Activated T-cell treated with anti-CD3 and anti-CD28 coated beads, Interleukin-2, amount 50 U/mL, for 72 hours (primary cell): ENCODE data around the gene CADM1. TPM values are rescaled to one million over a fixed set of nuclear protein-coding genes. Genes with fewer than 3 reads are reported as not detected.

Experiments
- ATAC-seq, 2 donors: fragments of 150-1000 bp; cut with Tn5 transposase; replicated peaks in 1 of 2; 2 replicates each; pipeline ENCODE4 v1.10.0; 2021; ENCODE audit warnings: moderate library complexity in 2 of 2, mild to moderate bottlenecking in 1 of 2
- DNase-seq, 2 donors: peaks; one replicate each; pipeline ENCODE4 v3.0.0; 2021 to 2022; ENCODE audit warnings: mixed read lengths in 1 of 2
- H3K27ac Mint-ChIP-seq: one replicate; pipeline ENCODE4 v1.8.0; 2022; ENCODE audit warnings: mild to moderate bottlenecking, moderate library complexity, mixed read lengths
- H3K27me3 Mint-ChIP-seq: one replicate; pipeline ENCODE4 v1.8.0; 2022; ENCODE audit warnings: low read depth, mixed read lengths
- H3K36me3 Mint-ChIP-seq, 2 donors: one replicate each; pipeline ENCODE4 v1.8.0; 2022; ENCODE audit warnings: mixed read lengths in 2 of 2, mild to moderate bottlenecking in 1 of 2; ENCODE audit not compliant: insufficient read depth in 2 of 2
- H3K4me1 Mint-ChIP-seq: one replicate; pipeline ENCODE4 v1.8.0; 2022; ENCODE audit warnings: low read depth, mixed read lengths
- H3K4me3 Mint-ChIP-seq, 2 donors: one replicate each; pipeline ENCODE4 v1.8.0; 2022; ENCODE audit warnings: mild to moderate bottlenecking in 2 of 2, mixed read lengths in 2 of 2, moderate library complexity in 2 of 2
- H3K9me3 Mint-ChIP-seq, 2 donors: one replicate each; pipeline ENCODE4 v1.8.0; 2022; ENCODE audit warnings: mixed read lengths in 2 of 2
- total RNA-seq, 2 donors: library from RNA; stranded (reverse); gene quantifications; one replicate each; pipeline ENCODE4 v1.2.3, GENCODE V29; 2022

The CADM1 gene
- total RNA-seq, 2 donors from 2014 or later = 1.7 to 2.1 TPM

DNA sequence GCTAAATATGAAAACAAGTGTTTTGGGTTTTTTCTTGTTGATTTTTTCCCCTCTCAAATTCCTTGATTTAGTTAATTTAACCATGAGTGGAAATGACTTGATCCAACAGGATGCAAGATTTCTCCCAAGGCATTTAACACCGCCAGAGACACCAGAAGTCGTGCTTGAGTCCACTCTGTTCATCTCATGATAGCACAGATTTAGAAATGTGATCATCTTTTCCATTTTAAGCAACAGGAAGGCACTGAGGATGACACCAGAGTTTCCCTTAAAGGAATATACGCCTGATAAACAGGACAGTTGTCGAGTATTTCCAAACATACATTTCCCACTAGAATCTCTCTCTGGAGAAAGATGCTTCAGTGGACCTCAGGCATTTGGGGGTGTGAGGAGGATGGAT, 318.7 kb downstream of the CADM1 start:
- DNase-seq (no peak), ATAC-seq (no peak)
- Mint-ChIP-seq H3K9me3 (no peaks in the 10 kb centered on the region), H3K27me3 (peaks cover 6% of the 10 kb centered on the region), H3K36me3 (no peaks in the 10 kb centered on the region), H3K4me3 (no peak overlapping the region), H3K27ac (no peak overlapping the region), H3K4me1 (no peaks in the 10 kb centered on the region)

DNA sequence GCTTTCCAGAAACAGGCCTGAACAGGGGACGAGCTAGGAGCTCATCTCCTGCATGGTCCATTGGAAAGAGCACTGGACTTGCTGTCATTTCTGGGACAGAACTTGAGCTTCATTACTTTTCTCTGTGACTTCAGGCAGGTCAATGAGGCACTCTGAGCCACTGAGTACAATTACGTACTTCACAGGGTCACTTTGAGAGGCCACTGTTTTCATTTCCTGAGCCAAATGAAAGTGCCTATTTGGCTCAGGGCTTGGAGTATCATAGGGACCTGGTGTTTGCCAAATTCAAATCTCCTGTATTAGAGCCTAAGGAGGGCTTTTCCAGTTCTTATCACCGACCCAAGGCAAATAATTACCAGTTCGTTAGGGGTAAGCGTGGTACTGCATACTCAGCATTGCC, 319.3 kb downstream of the CADM1 start:
- no peak overlapping the region for H3K4me3 Mint-ChIP-seq
- no peak for ATAC-seq
- DNase-seq = no peak
- no peaks in the 10 kb centered on the region for H3K4me1 Mint-ChIP-seq
- H3K27ac Mint-ChIP-seq = no peak overlapping the region
- H3K27me3 Mint-ChIP-seq = peaks cover 6% of the 10 kb centered on the region
- no peaks in the 10 kb centered on the region for H3K9me3 Mint-ChIP-seq
- H3K36me3 Mint-ChIP-seq = no peaks in the 10 kb centered on the region

DNA sequence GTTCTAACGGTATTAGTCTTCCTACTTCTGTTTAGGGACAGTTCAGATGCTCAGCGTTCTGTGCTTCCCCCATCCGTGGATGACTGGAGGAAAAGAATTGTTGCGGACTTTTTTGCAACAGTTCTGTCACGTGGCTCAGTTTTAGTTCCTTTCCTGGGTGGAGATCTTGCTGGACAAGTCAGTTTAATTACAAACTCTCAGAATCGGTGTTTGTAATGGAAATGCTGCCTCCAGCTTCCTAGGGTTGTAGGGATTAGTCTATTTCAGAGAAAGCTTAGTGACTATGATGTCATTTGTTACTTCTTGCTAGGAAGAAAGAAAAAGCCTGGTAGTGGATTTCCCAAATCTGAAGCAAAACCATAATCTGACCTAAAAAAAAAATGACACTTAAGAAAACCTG, 320.4 kb downstream of the CADM1 start:
- no peaks in the 10 kb centered on the region for H3K36me3 Mint-ChIP-seq
- H3K9me3 Mint-ChIP-seq = no peaks in the 10 kb centered on the region
- H3K4me1 Mint-ChIP-seq = no peaks in the 10 kb centered on the region
- DNase-seq = no peak
- H3K27me3 Mint-ChIP-seq = peaks cover 6% of the 10 kb centered on the region
- no peak for ATAC-seq
- no peak overlapping the region for H3K27ac Mint-ChIP-seq
- no peak overlapping the region for H3K4me3 Mint-ChIP-seq

DNA sequence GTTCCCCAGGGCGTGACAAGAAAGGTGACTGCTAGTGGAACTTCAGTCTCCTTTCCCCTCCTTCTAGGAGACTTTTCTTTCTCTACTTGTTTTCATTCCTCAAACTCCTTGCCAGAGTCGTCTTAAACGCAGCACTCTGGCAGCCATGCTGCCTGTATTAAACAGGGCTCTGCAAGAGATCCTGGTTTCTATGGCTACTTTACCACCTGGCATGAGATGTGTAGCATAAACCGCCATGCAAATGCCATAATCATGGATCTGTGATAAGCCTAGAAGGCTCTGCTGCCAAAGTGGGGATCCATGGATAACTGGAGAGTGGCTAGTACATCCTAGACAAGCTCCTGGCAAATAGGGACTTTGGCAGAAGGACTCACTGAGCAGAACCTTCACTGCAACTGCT, 321.1 kb downstream of the CADM1 start:
- H3K36me3 Mint-ChIP-seq = no peaks in the 10 kb centered on the region
- no peaks in the 10 kb centered on the region for H3K9me3 Mint-ChIP-seq
- H3K4me3 Mint-ChIP-seq = no peak overlapping the region
- H3K4me1 Mint-ChIP-seq = no peaks in the 10 kb centered on the region
- H3K27me3 Mint-ChIP-seq = peaks cover 6% of the 10 kb centered on the region
- DNase-seq = no peak
- no peak for ATAC-seq
- H3K27ac Mint-ChIP-seq = no peak overlapping the region

DNA sequence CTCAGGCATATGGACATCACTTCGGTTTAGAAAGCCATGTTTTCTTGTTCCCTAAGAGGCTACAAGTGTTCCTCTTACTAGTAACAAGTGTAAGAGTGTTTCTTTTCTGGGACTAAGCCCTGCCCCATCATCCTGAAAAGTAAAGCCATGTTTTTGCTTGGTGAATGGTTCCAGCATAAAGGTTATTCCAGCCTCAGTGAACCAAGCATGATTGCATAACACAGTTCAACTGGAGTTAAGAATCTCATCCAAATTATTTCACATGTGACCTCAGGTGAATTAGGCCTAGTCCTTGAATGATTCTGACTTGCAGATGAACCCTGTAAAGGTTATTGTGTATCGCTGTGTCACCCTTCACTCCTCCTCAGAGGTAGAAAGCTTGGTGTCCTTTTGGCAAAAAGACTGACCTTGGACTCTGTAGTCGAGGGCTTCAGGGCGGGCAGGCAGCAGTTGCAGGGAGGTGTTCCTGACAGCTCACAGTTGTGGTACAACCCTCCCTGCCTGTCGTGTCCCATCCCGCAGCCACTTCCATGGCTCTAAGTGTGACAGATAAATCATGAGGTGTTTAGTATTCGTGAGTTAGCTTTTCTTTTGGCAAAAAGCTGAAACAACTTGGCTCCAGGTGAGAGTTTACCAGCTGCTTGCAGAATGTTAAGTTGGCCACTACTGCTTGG, 321.8 kb downstream of the CADM1 start:
- Mint-ChIP-seq H3K9me3 (no peaks in the 10 kb centered on the region), H3K27me3 (peaks cover 6% of the 10 kb centered on the region), H3K27ac (no peak overlapping the region), H3K4me3 (no peak overlapping the region), H3K36me3 (no peaks in the 10 kb centered on the region), H3K4me1 (no peaks in the 10 kb centered on the region)
- ATAC-seq = no peak
- DNase-seq = no peak

DNA sequence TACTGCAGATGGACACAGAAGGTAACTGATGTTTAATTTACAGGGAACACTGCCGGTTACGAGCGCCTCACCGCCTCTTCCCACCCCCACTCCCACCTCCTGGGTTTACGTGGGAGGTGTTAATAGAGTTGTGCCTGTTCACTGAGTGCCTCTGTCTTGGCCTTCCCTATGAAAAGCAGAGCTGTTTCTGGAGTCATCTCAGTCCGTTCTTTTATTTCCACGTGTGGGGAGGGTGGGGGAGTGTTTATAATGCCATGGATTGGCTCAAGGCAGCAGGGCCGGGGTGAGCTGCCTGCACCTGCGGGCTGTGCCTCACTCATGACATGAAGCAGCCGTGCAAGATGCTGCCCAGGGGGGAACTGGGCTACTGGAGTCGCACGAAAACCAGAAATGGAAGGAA, 322.7 kb downstream of the CADM1 start:
- Mint-ChIP-seq H3K27ac (no peak overlapping the region), H3K4me3 (no peak overlapping the region), H3K4me1 (no peaks in the 10 kb centered on the region), H3K36me3 (no peaks in the 10 kb centered on the region), H3K9me3 (no peaks in the 10 kb centered on the region), H3K27me3 (peaks cover 6% of the 10 kb centered on the region)
- ATAC-seq (no peak), DNase-seq (no peak)

DNA sequence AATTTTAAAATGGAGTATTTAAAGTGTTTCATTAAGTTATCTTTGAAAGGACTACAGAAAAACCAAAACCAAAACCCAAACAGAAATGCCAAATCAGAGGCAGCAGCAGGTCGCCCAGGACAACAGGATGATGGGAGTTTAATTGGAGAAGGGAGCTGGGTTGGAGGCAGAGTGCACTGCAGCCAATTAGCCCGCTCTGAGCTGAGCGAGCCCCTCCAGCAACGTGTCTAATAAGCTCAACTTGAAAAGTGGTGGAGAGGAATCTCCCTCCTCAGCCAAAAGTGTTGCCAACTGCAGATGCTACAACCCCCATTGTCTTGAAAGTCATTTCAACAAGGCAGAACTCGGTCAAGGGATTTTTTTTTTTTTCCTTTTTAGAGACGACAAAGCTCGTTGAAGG, 323.9 kb downstream of the CADM1 start:
- Mint-ChIP-seq H3K4me3 (no peak overlapping the region), H3K4me1 (no peaks in the 10 kb centered on the region), H3K36me3 (no peaks in the 10 kb centered on the region), H3K27me3 (peaks cover 6% of the 10 kb centered on the region), H3K27ac (no peak overlapping the region), H3K9me3 (no peaks in the 10 kb centered on the region)
- no peak for DNase-seq
- no peak for ATAC-seq

DNA sequence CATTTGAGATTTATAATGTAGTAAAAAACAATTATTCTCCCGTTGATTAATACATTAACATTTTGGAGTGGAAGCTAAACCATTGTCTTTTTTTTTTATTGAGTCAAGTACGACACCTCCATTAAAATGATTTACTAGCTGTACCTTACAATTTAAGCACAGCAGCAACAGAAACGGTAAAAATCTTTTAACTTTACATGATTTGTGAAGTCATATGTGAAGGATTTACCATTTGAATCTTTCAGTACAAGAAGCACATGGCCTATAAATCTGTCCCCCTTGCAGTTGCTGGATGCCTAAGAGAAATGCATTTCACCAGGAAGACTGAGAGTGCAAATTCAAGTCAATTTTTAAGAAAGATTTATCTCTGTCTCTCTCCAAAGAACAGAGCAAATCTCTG, 324.6 kb downstream of the CADM1 start:
- Mint-ChIP-seq H3K4me3 (no peak overlapping the region), H3K27ac (no peak overlapping the region), H3K9me3 (no peaks in the 10 kb centered on the region), H3K27me3 (peaks cover 6% of the 10 kb centered on the region), H3K4me1 (no peaks in the 10 kb centered on the region), H3K36me3 (no peaks in the 10 kb centered on the region)
- DNase-seq = no peak
- ATAC-seq = no peak

DNA sequence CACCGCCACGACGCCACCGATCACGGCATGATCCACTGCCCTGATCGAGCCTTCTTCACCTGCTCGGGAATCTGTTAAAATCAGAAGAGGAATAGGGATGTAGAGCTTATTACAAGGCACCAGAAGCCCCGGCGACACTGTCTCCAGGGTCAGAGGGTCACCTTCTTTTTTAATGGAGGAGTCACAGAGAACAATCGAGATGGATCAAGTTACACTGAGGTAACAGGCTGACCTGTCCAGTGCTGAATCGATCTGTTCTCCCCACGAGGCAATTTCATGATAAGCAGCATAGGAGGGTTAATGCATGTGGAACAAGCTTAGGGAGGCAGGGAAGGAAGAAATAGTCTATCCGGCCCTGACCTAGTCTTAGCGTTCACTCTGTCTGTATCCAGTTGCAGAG, 325.5 kb downstream of the CADM1 start:
- ATAC-seq (no peak), DNase-seq (no peak)
- H3K36me3 Mint-ChIP-seq = no peaks in the 10 kb centered on the region
- H3K4me3 Mint-ChIP-seq = no peak overlapping the region
- H3K4me1 Mint-ChIP-seq = no peaks in the 10 kb centered on the region
- H3K9me3 Mint-ChIP-seq = no peaks in the 10 kb centered on the region
- no peak overlapping the region for H3K27ac Mint-ChIP-seq
- peaks cover 6% of the 10 kb centered on the region for H3K27me3 Mint-ChIP-seq

DNA sequence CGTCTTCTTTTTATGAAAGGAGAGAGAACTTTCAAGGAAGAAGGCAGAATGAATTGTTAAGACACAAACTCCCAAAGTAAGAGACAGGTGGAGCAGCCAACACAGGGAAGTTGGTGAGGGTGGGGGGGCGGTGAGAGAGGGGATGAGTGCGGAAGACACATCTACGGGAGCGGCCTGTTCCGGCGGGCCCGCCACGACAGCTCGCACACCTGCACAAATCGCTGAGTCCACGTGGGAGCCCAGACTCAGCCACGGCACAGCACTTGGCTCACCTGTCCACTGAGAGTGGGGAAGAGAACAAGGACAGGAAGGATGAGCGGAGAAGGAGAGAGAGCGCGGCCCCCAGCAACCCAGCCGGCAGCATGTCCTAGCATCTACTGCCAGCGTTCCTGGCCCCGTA, 331.1 kb downstream of the CADM1 start:
- DNase-seq (no peak), ATAC-seq (no peak)
- Mint-ChIP-seq H3K36me3 (no peaks in the 10 kb centered on the region), H3K4me3 (no peak overlapping the region), H3K27ac (no peak overlapping the region), H3K9me3 (no peaks in the 10 kb centered on the region), H3K4me1 (no peaks in the 10 kb centered on the region), H3K27me3 (peaks cover 10% of the 10 kb centered on the region)

DNA sequence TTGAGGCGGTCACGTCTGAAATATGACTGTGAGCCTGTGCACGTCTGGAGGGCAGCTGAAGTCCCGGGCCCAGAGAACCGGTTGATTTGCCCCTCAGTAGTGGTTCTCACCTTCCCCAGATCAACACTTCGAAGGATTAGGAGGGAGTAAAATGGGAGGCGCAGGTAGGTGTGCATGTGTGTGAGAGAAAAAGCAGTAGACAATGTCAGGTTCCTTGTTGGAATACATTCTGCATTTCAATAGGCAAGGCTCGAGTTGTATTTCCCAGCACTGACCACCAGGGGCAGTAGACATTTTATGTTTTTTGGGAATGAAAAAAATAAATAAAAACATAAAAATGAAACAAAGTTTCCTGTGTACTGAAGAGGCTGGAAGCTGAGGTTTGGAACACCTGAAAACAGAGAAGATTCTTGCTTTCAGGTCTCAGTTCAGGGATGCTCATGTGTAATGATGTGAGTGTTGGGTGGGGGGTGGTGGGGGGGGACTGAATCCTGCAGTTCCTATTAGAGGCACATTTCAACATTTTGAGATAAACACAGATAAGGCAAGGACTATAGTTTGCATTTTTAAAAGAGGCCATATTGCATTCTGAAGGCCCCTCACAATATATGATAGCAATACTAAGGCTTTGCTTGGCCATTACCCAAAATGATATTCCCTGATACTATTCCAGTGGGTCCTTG, 333.9 kb downstream of the CADM1 start:
- DNase-seq = peak; percentile 11 to 30
- Mint-ChIP-seq H3K27ac (no peak overlapping the region), H3K27me3 (peaks cover 19% of the 10 kb centered on the region), H3K4me3 (no peak overlapping the region), H3K4me1 (no peaks in the 10 kb centered on the region), H3K36me3 (no peaks in the 10 kb centered on the region), H3K9me3 (no peaks in the 10 kb centered on the region)
- ATAC-seq = no peak

DNA sequence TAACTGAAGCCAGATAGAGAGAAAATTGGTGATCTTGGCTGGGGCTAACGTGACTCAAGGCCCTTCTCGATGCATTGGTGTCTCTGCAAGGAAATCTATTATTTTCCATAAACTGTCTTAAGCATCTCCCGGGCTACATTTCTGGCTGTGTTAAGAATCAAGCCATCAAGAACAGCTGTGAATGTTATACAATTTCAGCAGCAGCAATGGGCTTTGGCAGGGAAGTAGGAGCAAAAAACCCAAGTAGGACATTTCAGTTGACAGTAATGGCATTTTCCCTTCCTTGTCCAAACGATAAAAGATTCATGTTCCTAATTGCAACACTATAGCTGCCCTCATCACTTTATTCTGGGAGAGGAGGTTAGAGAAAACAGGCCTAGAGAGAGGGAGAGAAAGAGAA, 335.0 kb downstream of the CADM1 start:
- no peaks in the 10 kb centered on the region for H3K4me1 Mint-ChIP-seq
- peaks cover 19% of the 10 kb centered on the region for H3K27me3 Mint-ChIP-seq
- H3K36me3 Mint-ChIP-seq = no peaks in the 10 kb centered on the region
- DNase-seq (no peak), ATAC-seq (no peak)
- no peaks in the 10 kb centered on the region for H3K9me3 Mint-ChIP-seq
- H3K27ac Mint-ChIP-seq = no peak overlapping the region
- no peak overlapping the region for H3K4me3 Mint-ChIP-seq

DNA sequence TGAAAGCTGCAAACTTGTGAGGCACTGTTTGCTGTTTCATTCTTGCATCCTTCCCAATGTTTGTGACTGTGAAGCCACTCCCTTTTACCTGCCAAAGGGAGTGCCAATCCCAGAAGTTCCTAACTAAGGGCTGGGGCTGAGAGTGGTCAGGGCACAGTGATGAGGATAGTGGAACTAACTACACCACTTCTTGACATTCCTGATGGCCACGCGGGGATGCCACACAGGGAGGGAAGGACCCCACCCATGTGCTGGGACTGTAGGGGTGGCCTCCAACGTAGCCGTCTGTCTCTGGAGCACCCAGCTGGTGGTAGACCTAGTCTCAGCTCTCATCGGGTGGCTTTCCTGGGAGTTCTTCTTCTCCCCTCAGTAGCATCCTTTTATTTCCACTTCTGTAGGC, 335.5 kb downstream of the CADM1 start:
- H3K36me3 Mint-ChIP-seq = no peaks in the 10 kb centered on the region
- DNase-seq (no peak), ATAC-seq (no peak)
- H3K27ac Mint-ChIP-seq = no peak overlapping the region
- no peak overlapping the region for H3K4me3 Mint-ChIP-seq
- H3K9me3 Mint-ChIP-seq = no peaks in the 10 kb centered on the region
- H3K27me3 Mint-ChIP-seq = peaks cover 24% of the 10 kb centered on the region
- no peaks in the 10 kb centered on the region for H3K4me1 Mint-ChIP-seq

DNA sequence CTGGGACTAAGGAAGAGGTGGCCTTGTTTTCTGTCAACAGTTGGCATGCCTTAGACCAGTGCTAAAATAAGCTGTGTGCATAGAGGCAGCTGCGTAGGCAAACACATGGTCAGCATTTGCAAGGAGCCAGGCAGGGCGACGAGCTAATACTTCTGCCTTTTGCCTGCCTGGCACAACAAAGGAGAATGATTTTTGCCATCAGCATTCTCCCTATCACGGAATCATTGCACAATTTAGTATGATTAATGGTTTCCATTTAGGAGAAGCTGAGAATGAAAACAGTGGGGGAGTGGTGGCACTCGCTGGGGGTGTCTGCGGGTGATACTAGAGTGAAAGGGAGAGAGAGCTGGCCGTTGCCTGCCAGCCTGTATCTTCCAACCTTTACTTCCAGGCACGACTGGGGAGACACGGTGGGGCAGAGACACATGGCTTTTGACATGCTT, 336.0 kb downstream of the CADM1 start:
- H3K27ac Mint-ChIP-seq = no peak overlapping the region
- ATAC-seq = no peak
- no peak overlapping the region for H3K4me3 Mint-ChIP-seq
- H3K36me3 Mint-ChIP-seq = no peaks in the 10 kb centered on the region
- no peaks in the 10 kb centered on the region for H3K9me3 Mint-ChIP-seq
- peaks cover 28% of the 10 kb centered on the region for H3K27me3 Mint-ChIP-seq
- H3K4me1 Mint-ChIP-seq = no peaks in the 10 kb centered on the region
- no peak for DNase-seq
